ENCODE data around the gene TAB2.
"Not testable (repeated sequence)": the region's sequence is repeated elsewhere in the genome, so short reads cannot be mapped to it uniquely, and the experiment has no call there.

TAB2 gene

DNA sequence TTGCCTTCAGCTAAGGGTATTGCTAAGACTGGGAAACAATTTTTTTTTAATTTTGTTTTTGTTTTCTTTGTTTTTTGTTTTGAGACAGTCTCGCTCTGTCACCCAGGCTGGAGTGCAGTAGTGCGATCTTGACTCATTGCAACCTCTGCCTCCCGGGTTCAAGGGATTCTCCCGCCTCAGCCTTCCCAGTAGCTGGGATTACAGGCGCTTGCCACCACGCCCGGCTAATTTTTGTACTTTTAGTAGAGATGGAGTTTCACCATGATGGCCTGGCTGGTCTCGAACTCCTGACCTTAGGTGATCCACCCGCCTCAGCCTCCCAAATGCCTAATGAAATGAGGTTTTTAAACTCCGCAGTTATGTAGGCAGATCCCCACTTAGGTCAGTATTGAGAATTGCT is 2.5 kb downstream of the TAB2 start:
- H3K27ac Mint-ChIP-seq, result peak overlapping the region; percentile 98
- H3K4me3 Mint-ChIP-seq, result peak overlapping the region; percentile 93
- H3K27me3 Mint-ChIP-seq; H3K36me3 Mint-ChIP-seq; H3K9me3 Mint-ChIP-seq (ENCODE audit: low read depth): not testable (repeated sequence)
- H3K4me1 Mint-ChIP-seq (ENCODE audit: low read depth), result peaks cover 63% of the 10 kb centered on the region

DNA sequence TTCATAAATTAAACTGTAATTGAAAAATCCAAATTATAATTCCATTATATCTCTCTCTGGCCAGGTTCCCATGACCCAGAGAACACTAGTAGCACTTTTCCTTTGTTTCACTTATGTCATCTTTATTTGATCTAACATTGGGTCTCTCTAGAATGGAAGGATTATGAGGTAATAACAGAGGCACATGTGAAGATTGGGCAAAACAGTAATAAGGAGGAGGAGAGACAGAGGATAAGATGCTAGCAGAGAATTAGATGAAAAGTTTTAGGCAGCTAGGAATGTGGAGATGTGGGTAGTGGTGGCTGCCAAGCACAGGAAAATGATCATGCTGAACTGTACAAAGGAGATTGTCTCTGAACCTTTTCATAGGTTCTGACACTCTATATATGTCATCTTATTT is 3.3 kb downstream of the TAB2 start:
- Mint-ChIP-seq H3K4me3 (peak overlapping the region; percentile 93), H3K27ac (peak overlapping the region; percentile 98), H3K4me1 (ENCODE audit: low read depth) (peaks cover 64% of the 10 kb centered on the region), H3K36me3 (peaks cover 2% of the 10 kb centered on the region), H3K9me3 (ENCODE audit: low read depth) (no peaks in the 10 kb centered on the region), H3K27me3 (no peaks in the 10 kb centered on the region)

- H3K4me1 Mint-ChIP-seq (ENCODE audit: low read depth), result peaks cover 79% of the 10 kb centered on the region
- H3K27me3 Mint-ChIP-seq, result no peaks in the 10 kb centered on the region
- H3K4me3 Mint-ChIP-seq, result peak overlapping the region; percentile 71
- H3K27ac Mint-ChIP-seq, result peak overlapping the region; percentile 98
- no peaks in the 10 kb centered on the region for H3K9me3 Mint-ChIP-seq (ENCODE audit: low read depth)
- peaks cover 5% of the 10 kb centered on the region for H3K36me3 Mint-ChIP-seq
Observed at GRCh38 chr6:149323353-149323752, 5.8 kb downstream of the TAB2 start.

GRCh38 chr6:149323925-149324324 is 6.4 kb downstream of the TAB2 start:
- Mint-ChIP-seq H3K36me3 (peaks cover 5% of the 10 kb centered on the region), H3K4me3 (peak overlapping the region; percentile 71), H3K4me1 (ENCODE audit: low read depth) (peaks cover 85% of the 10 kb centered on the region), H3K27ac (peak overlapping the region; percentile 98), H3K27me3 (no peaks in the 10 kb centered on the region), H3K9me3 (ENCODE audit: low read depth) (no peaks in the 10 kb centered on the region)

- H3K36me3 Mint-ChIP-seq, result peaks cover 5% of the 10 kb centered on the region
- no peaks in the 10 kb centered on the region for H3K9me3 Mint-ChIP-seq (ENCODE audit: low read depth)
- peak overlapping the region; percentile 79 for H3K27ac Mint-ChIP-seq
- H3K27me3 Mint-ChIP-seq, result no peaks in the 10 kb centered on the region
- H3K4me1 Mint-ChIP-seq (ENCODE audit: low read depth), result peaks cover 90% of the 10 kb centered on the region
- H3K4me3 Mint-ChIP-seq, result peak overlapping the region; percentile 73
Observed at GRCh38 chr6:149324428-149324827, 6.9 kb downstream of the TAB2 start.

GRCh38 chr6:149325648-149326236 is 8.2 kb downstream of the TAB2 start:
- Mint-ChIP-seq H3K27ac (peak overlapping the region; percentile 79), H3K4me1 (ENCODE audit: low read depth) (peaks cover 91% of the 10 kb centered on the region)

GRCh38 chr6:149327638-149328037 is 10.1 kb downstream of the TAB2 start:
- Mint-ChIP-seq H3K9me3 (ENCODE audit: low read depth) (no peaks in the 10 kb centered on the region), H3K27me3 (no peaks in the 10 kb centered on the region), H3K4me1 (ENCODE audit: low read depth) (peaks cover 91% of the 10 kb centered on the region), H3K4me3 (peak overlapping the region; percentile 8), H3K36me3 (peaks cover 3% of the 10 kb centered on the region), H3K27ac (peak overlapping the region; percentile 77)

More at GRCh38 chr6:149325648-149326236, 8.2 kb downstream of the TAB2 start:
- Mint-ChIP-seq H3K27me3 (no peaks in the 10 kb centered on the region), H3K36me3 (peaks cover 5% of the 10 kb centered on the region), H3K4me3 (peak overlapping the region; percentile 73), H3K9me3 (ENCODE audit: low read depth) (no peaks in the 10 kb centered on the region)

DNA sequence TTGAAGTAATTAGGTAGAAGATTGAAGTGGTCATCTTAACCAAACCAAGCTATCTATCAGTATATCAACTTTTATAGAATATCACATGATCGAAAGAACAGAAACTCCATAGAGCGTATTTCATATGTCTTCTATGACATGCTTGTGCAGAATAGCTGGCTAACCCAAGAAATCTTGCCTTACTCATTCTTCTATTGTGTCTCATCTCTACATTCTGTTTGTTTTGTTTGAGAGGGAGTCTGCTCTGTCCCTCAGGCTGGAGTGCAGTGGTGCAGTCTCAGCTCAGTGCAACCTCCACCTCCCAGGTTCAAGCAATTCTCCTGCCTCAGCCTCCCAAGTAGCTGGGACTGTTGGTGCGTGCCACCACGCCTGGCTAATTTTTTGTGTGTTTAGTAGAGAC is 10.6 kb downstream of the TAB2 start:
- H3K9me3 Mint-ChIP-seq (ENCODE audit: low read depth), result no peaks in the 10 kb centered on the region
- peak overlapping the region; percentile 77 for H3K27ac Mint-ChIP-seq
- H3K36me3 Mint-ChIP-seq, result peaks cover 3% of the 10 kb centered on the region
- peaks cover 91% of the 10 kb centered on the region for H3K4me1 Mint-ChIP-seq (ENCODE audit: low read depth)
- H3K27me3 Mint-ChIP-seq, result no peaks in the 10 kb centered on the region
- H3K4me3 Mint-ChIP-seq, result peak overlapping the region; percentile 14

GRCh38 chr6:149329529-149329928 is 12.0 kb downstream of the TAB2 start:
- peaks cover 92% of the 10 kb centered on the region for H3K4me1 Mint-ChIP-seq (ENCODE audit: low read depth)
- peaks cover 5% of the 10 kb centered on the region for H3K36me3 Mint-ChIP-seq
- H3K9me3 Mint-ChIP-seq (ENCODE audit: low read depth), result no peaks in the 10 kb centered on the region
- H3K27me3 Mint-ChIP-seq, result no peaks in the 10 kb centered on the region
- H3K27ac Mint-ChIP-seq, result peak overlapping the region; percentile 77
- H3K4me3 Mint-ChIP-seq, result peak overlapping the region; percentile 53

- Mint-ChIP-seq H3K27ac (peak overlapping the region; percentile 77), H3K4me1 (ENCODE audit: low read depth) (peaks cover 92% of the 10 kb centered on the region), H3K27me3 (no peaks in the 10 kb centered on the region), H3K36me3 (peaks cover 5% of the 10 kb centered on the region), H3K4me3 (peak overlapping the region; percentile 68), H3K9me3 (ENCODE audit: low read depth) (no peaks in the 10 kb centered on the region)
Observed at GRCh38 chr6:149330133-149330532, 12.6 kb downstream of the TAB2 start.

- no peaks in the 10 kb centered on the region for H3K27me3 Mint-ChIP-seq
- H3K4me3 Mint-ChIP-seq, result peak overlapping the region; percentile 68
- H3K9me3 Mint-ChIP-seq (ENCODE audit: low read depth), result no peaks in the 10 kb centered on the region
- peaks cover 91% of the 10 kb centered on the region for H3K4me1 Mint-ChIP-seq (ENCODE audit: low read depth)
- H3K36me3 Mint-ChIP-seq, result peaks cover 5% of the 10 kb centered on the region
- peak overlapping the region; percentile 77 for H3K27ac Mint-ChIP-seq
Observed at GRCh38 chr6:149331043-149331807, 13.7 kb downstream of the TAB2 start.

DNA sequence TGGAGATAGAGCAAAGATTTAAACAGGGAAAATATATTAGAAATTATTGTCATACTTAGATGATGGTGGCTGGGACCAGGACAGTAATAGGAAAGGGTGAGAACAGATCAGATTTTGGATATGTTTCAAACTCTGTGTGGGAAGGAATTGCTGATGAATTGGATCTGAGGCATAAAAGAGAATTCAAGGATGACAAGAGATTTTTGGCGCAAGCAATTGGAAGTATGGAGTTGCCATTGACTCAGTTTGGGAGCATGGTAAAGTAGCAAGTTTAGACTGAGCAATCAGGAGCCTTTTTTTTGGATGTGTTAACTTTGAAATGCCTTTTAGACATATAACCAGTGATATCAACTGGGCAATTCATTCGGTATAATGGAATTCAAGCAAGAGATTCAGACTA is 14.4 kb downstream of the TAB2 start:
- Mint-ChIP-seq H3K27me3 (no peaks in the 10 kb centered on the region), H3K4me1 (ENCODE audit: low read depth) (peaks cover 93% of the 10 kb centered on the region), H3K4me3 (peak overlapping the region; percentile 68), H3K36me3 (peaks cover 5% of the 10 kb centered on the region), H3K9me3 (ENCODE audit: low read depth) (no peaks in the 10 kb centered on the region), H3K27ac (peak overlapping the region; percentile 77)

- Mint-ChIP-seq H3K4me1 (ENCODE audit: low read depth) (peaks cover 94% of the 10 kb centered on the region), H3K9me3 (ENCODE audit: low read depth) (no peaks in the 10 kb centered on the region), H3K27ac (peak overlapping the region; percentile 77), H3K27me3 (no peaks in the 10 kb centered on the region), H3K36me3 (peaks cover 5% of the 10 kb centered on the region), H3K4me3 (peak overlapping the region; percentile 68)
Observed at GRCh38 chr6:149332602-149333265, 15.2 kb downstream of the TAB2 start.

DNA sequence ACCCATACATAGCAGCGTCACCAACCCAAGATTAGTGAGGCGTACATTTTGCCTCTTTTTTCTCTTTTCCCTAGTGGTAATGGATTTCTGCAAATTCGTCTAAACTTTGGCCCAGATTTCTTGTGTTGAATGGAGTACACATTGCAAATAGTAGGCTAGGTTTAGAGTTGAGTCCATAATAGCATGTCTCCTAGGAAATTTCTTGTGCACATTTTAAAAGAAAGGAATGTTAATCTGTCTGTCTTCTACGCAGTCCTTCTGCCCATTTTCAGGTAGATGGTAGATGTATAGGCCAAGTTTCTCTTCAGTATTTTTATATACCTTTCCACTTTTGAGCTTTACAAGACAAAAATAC is 15.7 kb downstream of the TAB2 start:
- Mint-ChIP-seq H3K27me3 (no peaks in the 10 kb centered on the region), H3K4me3 (peak overlapping the region; percentile 44), H3K36me3 (peaks cover 4% of the 10 kb centered on the region), H3K4me1 (ENCODE audit: low read depth) (peaks cover 94% of the 10 kb centered on the region), H3K9me3 (ENCODE audit: low read depth) (no peaks in the 10 kb centered on the region), H3K27ac (peak overlapping the region; percentile 77)

GRCh38 chr6:149334201-149334600 is 16.7 kb downstream of the TAB2 start:
- H3K27ac Mint-ChIP-seq, result peak overlapping the region; percentile 89
- no peaks in the 10 kb centered on the region for H3K9me3 Mint-ChIP-seq (ENCODE audit: low read depth)
- peak overlapping the region; percentile 61 for H3K4me3 Mint-ChIP-seq
- no peaks in the 10 kb centered on the region for H3K27me3 Mint-ChIP-seq
- H3K36me3 Mint-ChIP-seq, result peaks cover 7% of the 10 kb centered on the region
- H3K4me1 Mint-ChIP-seq (ENCODE audit: low read depth), result peaks cover 93% of the 10 kb centered on the region

All from activated naive CD8-positive, alpha-beta T cell (primary cell).